Measurements from ENCODE around the gene POLR2H. TPM values are rescaled to one million over a fixed set of nuclear protein-coding genes. Genes with fewer than 3 reads are reported as not detected.
A peak's percentile ranks its signal among the peaks of the same experiment; 100 is the strongest.

POLR2H gene
- total RNA-seq, result 159 and 161 TPM in 2 replicates

DNA sequence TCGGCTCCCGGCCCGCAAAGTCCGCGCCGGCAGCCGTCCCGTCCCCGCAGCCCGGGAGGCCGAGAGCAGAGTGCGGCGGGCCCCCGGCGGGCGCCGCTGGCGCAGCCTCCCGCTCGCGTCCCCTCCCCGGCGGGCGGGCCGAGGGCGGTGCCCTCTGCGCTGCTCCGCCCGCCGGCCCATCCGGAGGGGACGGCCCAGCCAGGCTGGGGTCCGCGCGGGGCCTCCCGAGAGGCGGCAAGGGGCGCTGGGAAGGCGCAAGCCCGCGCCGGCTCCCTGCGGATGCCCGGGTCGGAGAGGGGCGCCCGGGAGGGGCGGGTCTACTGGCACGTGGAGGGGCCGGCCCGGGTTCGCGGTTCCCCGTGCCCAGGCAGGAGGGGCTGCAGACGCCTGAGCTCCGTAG lies at the start of gene POLR2H, which contains the start of gene CLCN2:
POLR2H (plus strand) TSS at position 179 of the 400 bp plus-strand sequence. CDS start 1,783 bp downstream, outside the sequence.
CLCN2 (minus strand) TSS at position 74 of the 400 bp plus-strand sequence. CDS start 126 bp downstream, outside the sequence.
- Mint-ChIP-seq H3K36me3 (ENCODE audit: low read depth) (peaks cover 23% of the 10 kb centered on the region), H3K9me3 (no peaks in the 10 kb centered on the region), H3K27ac (peak within 1 kb of the TSS; percentile 98), H3K4me3 (peak within 1 kb of the TSS; percentile 98), H3K27me3 (peaks cover 8% of the 10 kb centered on the region), H3K4me1 (peaks cover 20% of the 10 kb centered on the region)
- intact Hi-C loops (cut with micrococcal nuclease), result loop anchor here (5.0 kb wide), 1 partner anchor 166 kb away; no protein-coding TSS in a partner anchor
- peak; percentile 88 for DNase-seq

DNA sequence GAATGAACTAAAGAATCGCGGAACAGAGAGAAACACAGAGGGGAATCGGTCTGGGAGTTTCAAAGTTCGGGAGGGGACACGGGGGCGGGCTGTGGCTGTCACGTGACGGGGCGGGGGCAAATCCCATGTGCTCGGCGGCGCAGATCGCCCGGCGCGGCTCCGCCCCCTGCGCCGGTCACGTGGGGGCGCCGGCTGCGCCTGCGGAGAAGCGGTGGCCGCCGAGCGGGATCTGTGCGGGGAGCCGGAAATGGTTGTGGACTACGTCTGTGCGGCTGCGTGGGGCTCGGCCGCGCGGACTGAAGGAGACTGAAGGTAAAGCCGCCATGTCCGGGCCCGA lies 47.2 kb upstream of the POLR2H start, which contains the start of gene EIF4G1:
EIF4G1 (plus strand) TSS at position 244 of the 337 bp plus-strand sequence. CDS start 1,191 bp downstream, outside the sequence.
- Mint-ChIP-seq H3K4me1 (peaks cover 28% of the 10 kb centered on the region), H3K36me3 (ENCODE audit: low read depth) (peaks cover 36% of the 10 kb centered on the region), H3K27me3 (no peaks in the 10 kb centered on the region)

DNA sequence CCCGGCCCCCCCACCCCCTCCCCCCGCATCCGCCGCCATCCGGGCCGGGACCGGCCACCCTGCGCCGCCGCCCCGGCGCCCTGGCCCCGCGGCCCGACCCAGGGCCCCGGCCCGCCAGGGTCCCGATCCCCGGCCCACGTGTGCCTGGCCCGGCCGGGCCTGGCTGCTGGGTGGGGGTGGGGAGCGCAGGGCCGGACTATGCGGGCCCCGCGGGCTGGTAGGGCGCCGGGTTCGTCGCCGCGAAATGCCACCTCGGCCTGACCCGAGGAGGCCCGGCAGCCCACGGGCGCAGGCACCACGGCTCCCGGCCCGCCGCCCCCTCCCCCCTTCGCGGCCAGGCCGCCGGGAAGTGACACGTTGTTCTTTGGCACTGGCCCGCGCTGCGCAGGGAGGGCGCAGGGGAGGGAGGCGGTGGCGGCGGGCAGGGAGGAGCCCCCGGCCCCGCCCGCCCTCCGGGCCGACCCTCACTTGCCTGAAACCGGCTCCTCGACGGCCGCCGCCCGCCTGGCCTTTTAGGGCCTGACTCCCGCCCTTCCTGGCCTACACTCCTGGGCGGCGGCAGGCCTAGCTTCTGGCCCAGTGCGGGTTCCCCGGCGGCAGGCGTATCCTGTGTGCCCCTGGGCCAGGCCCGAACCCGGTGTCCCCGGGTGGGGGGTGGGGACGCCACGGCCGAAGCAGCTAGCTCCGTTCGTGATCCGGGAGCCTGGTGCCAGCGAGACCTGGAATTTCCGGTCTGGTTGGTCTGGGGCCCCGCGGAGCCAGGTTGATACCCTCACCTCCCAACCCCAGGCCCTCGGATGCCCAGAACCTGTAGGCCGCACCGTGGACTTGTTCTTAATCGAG lies 46.6 kb upstream of the POLR2H start:
- peaks cover 31% of the 10 kb centered on the region for H3K4me1 Mint-ChIP-seq
- intact Hi-C loops (cut with micrococcal nuclease), result loop anchor here (1.0 to 2.0 kb wide), 4 partner anchors 16 to 66 kb away; partner anchors contain the start of genes ALG3, EEF1AKMT4 and PSMD2
- DNase-seq, result peak; percentile 90
- H3K9me3 Mint-ChIP-seq, result no peaks in the 10 kb centered on the region
- peak overlapping the region; percentile 89 for H3K4me3 Mint-ChIP-seq
- H3K36me3 Mint-ChIP-seq (ENCODE audit: low read depth), result peaks cover 37% of the 10 kb centered on the region
- H3K27me3 Mint-ChIP-seq, result no peaks in the 10 kb centered on the region
- peak overlapping the region; percentile 89 for H3K27ac Mint-ChIP-seq

More for the DNA sequence above, 47.2 kb upstream of the POLR2H start, which contains the start of gene EIF4G1:
- peak; percentile 98 for DNase-seq
- Mint-ChIP-seq H3K4me3 (peak within 1 kb of the TSS; percentile 89), H3K27ac (peak within 1 kb of the TSS; percentile 89), H3K9me3 (no peaks in the 10 kb centered on the region)
- intact Hi-C loops (cut with micrococcal nuclease), result loop anchor here (1.0 to 2.0 kb wide), 4 partner anchors 15 to 66 kb away; partner anchors contain the start of genes ALG3, EEF1AKMT4 and PSMD2

DNA sequence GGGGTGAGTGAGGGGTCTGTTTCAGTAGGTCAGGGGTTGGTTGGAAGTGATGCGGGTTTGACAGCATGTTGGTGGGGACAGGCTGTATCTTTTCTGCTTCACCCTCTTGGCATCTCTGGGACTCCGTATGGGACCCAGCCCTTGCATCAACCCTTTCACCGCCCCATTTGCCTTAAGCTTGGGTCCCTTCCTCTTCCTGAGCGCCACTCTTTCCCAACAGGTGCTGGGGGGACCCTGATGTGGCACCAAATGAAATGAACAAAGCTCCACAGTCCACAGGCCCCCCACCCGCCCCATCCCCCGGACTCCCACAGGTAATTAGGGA lies 46.0 kb upstream of the POLR2H start:
- no peak for DNase-seq
- Mint-ChIP-seq H3K27me3 (no peaks in the 10 kb centered on the region), H3K9me3 (no peaks in the 10 kb centered on the region), H3K27ac (peak overlapping the region; percentile 89), H3K4me1 (peaks cover 31% of the 10 kb centered on the region), H3K4me3 (peak overlapping the region; percentile 89), H3K36me3 (ENCODE audit: low read depth) (peaks cover 38% of the 10 kb centered on the region)
- intact Hi-C loops (cut with micrococcal nuclease), result loop anchor here (2.0 kb wide), 1 partner anchor 67 kb away; the partner anchor contains the start of genes ALG3 and EEF1AKMT4

DNA sequence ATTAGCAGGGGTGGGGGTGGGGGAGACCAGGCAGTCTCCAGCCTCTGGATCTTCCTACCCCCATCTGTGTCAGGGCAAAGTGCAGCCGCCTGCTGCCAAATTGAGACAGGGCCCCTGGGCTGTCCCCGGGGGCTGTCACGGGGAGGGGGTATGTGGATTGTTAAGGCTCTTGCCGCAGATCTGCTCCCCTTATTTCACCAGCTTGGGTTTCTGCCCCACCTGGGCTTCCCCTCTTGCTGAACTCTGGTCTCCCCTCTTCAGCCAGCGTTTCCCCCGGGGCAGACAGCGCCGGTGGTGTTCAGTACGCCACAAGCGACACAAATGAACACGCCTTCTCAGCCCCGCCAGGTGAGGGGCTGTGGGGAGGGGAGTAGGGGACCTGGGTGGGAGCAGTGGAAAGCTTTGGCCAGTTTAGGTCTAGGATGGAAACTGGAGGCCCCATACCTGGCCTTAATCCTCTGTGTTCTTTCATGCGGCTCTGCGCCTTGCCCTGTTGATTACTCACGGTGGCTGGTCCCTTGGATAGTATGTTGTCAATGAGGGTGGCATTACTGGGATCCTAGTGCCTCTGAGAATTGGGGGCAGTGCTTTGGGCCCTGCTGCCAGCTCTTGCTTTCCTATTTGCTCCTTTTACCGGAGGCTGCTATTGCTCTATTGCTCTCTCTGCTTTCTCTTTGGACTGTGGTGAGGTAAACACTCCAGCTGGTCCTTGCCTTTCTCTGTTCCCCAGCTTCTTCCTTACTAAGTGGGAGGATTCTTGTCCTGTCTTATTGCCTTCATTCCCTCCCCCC lies 45.4 kb upstream of the POLR2H start:
- H3K27ac Mint-ChIP-seq, result peak overlapping the region; percentile 89
- peaks cover 43% of the 10 kb centered on the region for H3K36me3 Mint-ChIP-seq (ENCODE audit: low read depth)
- DNase-seq, result no peak
- H3K27me3 Mint-ChIP-seq, result no peaks in the 10 kb centered on the region
- intact Hi-C loops (cut with micrococcal nuclease), result loop anchor here (2.0 kb wide), 1 partner anchor 67 kb away; the partner anchor contains the start of genes ALG3 and EEF1AKMT4
- H3K9me3 Mint-ChIP-seq, result no peaks in the 10 kb centered on the region
- peaks cover 35% of the 10 kb centered on the region for H3K4me1 Mint-ChIP-seq
- H3K4me3 Mint-ChIP-seq, result peak overlapping the region; percentile 89

DNA sequence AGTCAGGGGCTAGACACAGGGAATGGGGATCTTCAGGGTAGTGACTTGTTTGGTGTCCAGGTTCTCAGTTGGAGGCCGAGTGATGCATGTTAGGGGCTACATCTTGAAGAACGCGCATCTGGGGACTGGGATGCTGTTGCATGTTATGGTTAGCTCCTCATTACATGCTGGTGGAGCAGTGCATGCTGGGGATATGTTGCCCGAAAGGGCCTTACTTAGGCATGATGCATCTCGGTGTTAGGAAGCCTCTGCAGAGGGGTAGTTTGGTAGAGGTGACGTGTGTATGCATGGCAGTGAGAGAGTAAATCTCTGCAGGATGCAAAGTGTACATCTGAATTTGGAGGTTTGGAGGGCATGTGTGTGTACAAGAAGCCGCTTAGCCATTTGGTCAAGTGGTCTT lies 44.7 kb upstream of the POLR2H start:
- peak overlapping the region; percentile 89 for H3K4me3 Mint-ChIP-seq
- peaks cover 39% of the 10 kb centered on the region for H3K4me1 Mint-ChIP-seq
- no peaks in the 10 kb centered on the region for H3K27me3 Mint-ChIP-seq
- DNase-seq, result peak; percentile 65
- peaks cover 51% of the 10 kb centered on the region for H3K36me3 Mint-ChIP-seq (ENCODE audit: low read depth)
- intact Hi-C loops (cut with micrococcal nuclease), result no loop called here
- peak overlapping the region; percentile 89 for H3K27ac Mint-ChIP-seq
- no peaks in the 10 kb centered on the region for H3K9me3 Mint-ChIP-seq

DNA sequence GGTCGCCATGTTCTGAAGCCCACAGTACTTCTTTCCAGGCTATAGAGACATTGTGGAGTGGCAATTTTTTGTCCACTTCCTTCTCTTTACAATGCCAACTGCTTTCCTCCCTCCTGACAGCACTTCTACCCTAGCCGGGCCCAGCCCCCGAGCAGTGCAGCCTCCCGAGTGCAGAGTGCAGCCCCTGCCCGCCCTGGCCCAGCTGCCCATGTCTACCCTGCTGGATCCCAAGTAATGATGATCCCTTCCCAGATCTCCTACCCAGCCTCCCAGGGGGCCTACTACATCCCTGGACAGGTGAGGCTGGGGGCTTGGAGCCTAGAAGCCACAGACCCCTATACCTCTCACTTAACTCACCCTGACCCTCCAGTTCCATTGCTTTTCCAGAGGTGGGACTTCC lies 44.3 kb upstream of the POLR2H start:
- Mint-ChIP-seq H3K9me3 (no peaks in the 10 kb centered on the region), H3K4me1 (peaks cover 39% of the 10 kb centered on the region), H3K4me3 (peak overlapping the region; percentile 89), H3K27me3 (no peaks in the 10 kb centered on the region), H3K36me3 (ENCODE audit: low read depth) (peaks cover 55% of the 10 kb centered on the region), H3K27ac (peak overlapping the region; percentile 66)
- intact Hi-C loops (cut with micrococcal nuclease), result no loop called here
- no peak for DNase-seq

DNA sequence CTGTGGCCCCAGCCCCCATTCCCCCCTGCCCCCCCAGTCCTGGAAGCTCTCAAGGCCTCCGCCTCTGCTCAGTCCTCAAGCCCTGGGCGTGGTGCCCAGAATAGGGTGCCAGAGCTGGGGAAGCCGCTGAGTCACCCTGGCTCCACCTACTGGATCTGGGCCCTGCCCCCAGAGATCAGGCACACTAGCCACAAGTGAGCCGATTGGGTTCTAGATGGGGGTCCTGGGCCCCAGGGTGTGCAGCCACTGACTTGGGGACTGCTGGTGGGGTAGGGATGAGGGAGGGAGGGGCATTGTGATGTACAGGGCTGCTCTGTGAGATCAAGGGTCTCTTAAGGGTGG lies 41.4 kb upstream of the POLR2H start:
- Mint-ChIP-seq H3K9me3 (no peaks in the 10 kb centered on the region), H3K4me1 (peaks cover 41% of the 10 kb centered on the region), H3K27ac (peak overlapping the region; percentile 20), H3K4me3 (no peak overlapping the region), H3K36me3 (ENCODE audit: low read depth) (peaks cover 81% of the 10 kb centered on the region), H3K27me3 (no peaks in the 10 kb centered on the region)
- no peak for DNase-seq
- intact Hi-C loops (cut with micrococcal nuclease), result no loop called here

DNA sequence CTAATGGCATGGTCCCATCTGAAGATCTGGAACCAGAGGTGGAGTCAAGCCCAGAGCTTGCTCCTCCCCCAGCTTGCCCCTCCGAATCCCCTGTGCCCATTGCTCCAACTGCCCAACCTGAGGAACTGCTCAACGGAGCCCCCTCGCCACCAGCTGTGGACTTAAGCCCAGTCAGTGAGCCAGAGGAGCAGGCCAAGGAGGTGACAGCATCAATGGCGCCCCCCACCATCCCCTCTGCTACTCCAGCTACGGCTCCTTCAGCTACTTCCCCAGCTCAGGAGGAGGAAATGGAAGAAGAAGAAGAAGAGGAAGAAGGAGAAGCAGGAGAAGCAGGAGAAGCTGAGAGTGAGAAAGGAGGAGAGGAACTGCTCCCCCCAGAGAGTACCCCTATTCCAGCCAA lies 39.8 kb upstream of the POLR2H start:
- no peak overlapping the region for H3K27ac Mint-ChIP-seq
- DNase-seq, result no peak
- no peaks in the 10 kb centered on the region for H3K27me3 Mint-ChIP-seq
- peaks cover 86% of the 10 kb centered on the region for H3K36me3 Mint-ChIP-seq (ENCODE audit: low read depth)
- no peaks in the 10 kb centered on the region for H3K9me3 Mint-ChIP-seq
- no peak overlapping the region for H3K4me3 Mint-ChIP-seq
- intact Hi-C loops (cut with micrococcal nuclease), result no loop called here
- peaks cover 42% of the 10 kb centered on the region for H3K4me1 Mint-ChIP-seq

DNA sequence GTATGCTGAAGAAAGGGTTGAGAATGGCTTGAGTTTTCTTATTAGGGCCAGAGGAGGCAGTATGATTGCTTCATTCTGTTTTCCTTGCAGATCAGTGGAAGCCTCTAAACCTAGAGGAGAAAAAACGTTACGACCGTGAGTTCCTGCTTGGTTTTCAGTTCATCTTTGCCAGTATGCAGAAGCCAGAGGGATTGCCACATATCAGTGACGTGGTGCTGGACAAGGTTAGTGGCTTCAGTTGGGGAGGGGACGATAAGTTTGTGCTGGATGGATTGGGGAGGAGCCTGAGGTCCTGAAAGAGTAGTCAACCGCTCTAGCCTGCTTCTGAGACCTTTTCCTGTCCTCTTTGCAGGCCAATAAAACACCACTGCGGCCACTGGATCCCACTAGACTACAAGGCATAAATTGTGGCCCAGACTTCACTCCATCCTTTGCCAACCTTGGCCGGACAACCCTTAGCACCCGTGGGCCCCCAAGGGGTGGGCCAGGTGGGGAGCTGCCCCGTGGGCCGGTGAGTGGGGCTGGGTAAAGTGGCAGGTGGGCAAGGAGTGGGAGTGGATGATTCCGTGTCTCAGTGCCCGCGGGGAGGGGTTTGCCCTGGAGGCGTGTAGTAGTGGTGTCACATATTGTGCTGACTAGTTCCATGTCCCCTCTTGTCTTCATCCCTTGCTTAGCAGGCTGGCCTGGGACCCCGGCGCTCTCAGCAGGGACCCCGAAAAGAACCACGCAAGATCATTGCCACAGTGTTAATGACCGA lies 38.6 kb upstream of the POLR2H start:
- Mint-ChIP-seq H3K4me1 (peaks cover 34% of the 10 kb centered on the region), H3K27ac (no peak overlapping the region), H3K9me3 (no peaks in the 10 kb centered on the region), H3K4me3 (no peak overlapping the region), H3K36me3 (ENCODE audit: low read depth) (peaks cover 86% of the 10 kb centered on the region), H3K27me3 (no peaks in the 10 kb centered on the region)
- intact Hi-C loops (cut with micrococcal nuclease), result no loop called here
- no peak for DNase-seq

DNA sequence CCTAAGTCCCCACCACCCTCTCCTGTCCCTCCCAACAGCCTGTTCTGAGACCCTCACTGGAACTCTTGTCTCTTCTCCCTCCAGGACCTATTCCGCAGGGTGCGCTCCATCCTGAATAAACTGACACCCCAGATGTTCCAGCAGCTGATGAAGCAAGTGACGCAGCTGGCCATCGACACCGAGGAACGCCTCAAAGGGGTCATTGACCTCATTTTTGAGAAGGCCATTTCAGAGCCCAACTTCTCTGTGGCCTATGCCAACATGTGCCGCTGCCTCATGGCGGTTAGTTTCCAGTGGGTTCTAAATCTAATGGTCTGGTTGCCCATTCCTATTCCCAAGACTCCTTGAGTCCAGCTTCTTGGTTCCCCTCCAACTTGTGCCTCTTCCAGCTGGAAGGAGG lies 37.8 kb upstream of the POLR2H start:
- no peak for DNase-seq
- Mint-ChIP-seq H3K9me3 (no peaks in the 10 kb centered on the region), H3K4me3 (no peak overlapping the region), H3K27ac (no peak overlapping the region), H3K36me3 (ENCODE audit: low read depth) (peaks cover 90% of the 10 kb centered on the region), H3K27me3 (no peaks in the 10 kb centered on the region), H3K4me1 (peaks cover 33% of the 10 kb centered on the region)
- intact Hi-C loops (cut with micrococcal nuclease), result no loop called here

DNA sequence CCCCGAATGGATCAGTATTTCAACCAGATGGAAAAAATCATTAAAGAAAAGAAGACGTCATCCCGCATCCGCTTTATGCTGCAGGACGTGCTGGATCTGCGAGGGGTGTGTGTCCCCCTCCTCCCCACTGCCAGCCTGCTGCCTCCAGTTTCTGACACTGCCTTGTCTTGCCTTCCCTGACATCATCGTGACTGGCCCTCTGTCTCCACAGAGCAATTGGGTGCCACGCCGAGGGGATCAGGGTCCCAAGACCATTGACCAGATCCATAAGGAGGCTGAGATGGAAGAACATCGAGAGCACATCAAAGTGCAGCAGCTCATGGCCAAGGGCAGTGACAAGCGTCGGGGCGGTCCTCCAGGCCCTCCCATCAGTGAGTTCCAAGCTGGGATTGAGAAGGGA lies 36.2 kb upstream of the POLR2H start:
- Mint-ChIP-seq H3K27ac (peak overlapping the region; percentile 5), H3K4me1 (peaks cover 34% of the 10 kb centered on the region), H3K27me3 (no peaks in the 10 kb centered on the region), H3K4me3 (no peak overlapping the region), H3K36me3 (ENCODE audit: low read depth) (peaks cover 96% of the 10 kb centered on the region), H3K9me3 (no peaks in the 10 kb centered on the region)
- no peak for DNase-seq
- intact Hi-C loops (cut with micrococcal nuclease), result no loop called here

DNA sequence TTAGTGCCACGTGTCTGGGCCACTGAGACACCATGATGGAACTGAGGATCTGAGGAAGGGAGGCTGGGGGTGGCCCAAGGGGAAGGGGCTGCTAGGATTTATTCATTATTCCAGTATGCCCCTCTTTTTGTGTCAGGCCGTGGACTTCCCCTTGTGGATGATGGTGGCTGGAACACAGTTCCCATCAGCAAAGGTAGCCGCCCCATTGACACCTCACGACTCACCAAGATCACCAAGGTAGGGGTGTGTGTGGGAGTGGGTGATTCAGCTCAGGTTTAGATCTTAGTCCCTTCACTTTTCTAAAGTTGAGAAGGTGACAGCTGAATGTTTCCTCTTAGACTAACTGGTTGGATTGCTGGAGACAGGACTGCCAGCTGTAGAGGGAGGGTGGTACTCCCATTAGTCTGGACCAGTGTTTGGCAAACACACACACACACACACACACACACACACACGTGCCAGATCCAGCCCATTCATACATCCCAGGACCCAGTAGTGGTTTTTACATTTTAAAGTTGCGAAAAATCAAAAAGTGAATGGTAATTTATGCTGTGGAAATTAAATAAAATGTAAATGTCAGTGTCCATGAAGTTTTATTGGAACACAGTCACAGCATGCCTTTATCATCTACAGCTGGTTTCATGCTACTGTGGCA lies 35.7 kb upstream of the POLR2H start:
- H3K27ac Mint-ChIP-seq, result peak overlapping the region; percentile 74

More for the DNA sequence above, 35.7 kb upstream of the POLR2H start:
- Mint-ChIP-seq H3K4me3 (no peak overlapping the region), H3K4me1 (peaks cover 32% of the 10 kb centered on the region), H3K9me3 (no peaks in the 10 kb centered on the region), H3K36me3 (ENCODE audit: low read depth) (peaks cover 94% of the 10 kb centered on the region), H3K27me3 (no peaks in the 10 kb centered on the region)
- no peak for DNase-seq
- intact Hi-C loops (cut with micrococcal nuclease), result no loop called here
